OCI-M1 (cell line): ENCODE measurements around the gene EXOC3.
"Not testable (repeated sequence)": the region's sequence is repeated elsewhere in the genome, so short reads cannot be mapped to it uniquely, and the experiment has no call there.

Experiments
- DNase-seq: peaks from one replicate; lab custom pipeline; 2025; lab: John Stamatoyannopoulos, UW

The EXOC3 gene

GRCh38 chr5:442335-443238, at the start of gene EXOC3:
Gene EXOC3, plus strand, starts transcription at chr5:443176. Its CDS starts 3,030 bp downstream, at chr5:446206.
- DNase-seq, result peak; percentile 85

DNA sequence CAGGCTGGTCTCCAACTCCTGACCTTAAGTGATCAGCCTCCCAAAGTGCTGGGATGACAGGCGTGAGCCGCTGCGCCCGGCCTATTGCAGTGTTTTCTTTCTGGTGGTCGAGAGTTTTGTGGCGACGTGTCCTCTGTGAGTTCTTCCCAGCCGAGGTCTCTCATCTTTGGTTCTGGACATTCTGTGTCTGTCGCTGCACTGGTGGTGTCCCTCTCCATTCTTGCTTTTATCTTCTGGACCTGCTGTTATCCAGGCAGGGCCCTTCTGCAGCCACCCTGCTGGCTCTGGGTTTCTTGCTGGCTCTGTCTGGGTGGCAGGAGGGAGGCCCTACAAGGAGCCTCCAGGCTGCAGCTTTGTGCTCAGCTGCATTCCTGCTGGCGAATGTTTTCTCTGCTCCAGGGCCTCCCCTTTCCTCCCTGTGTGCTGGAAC, 49.1 kb upstream of the EXOC3 start:
- no peak for DNase-seq

GRCh38 chr5:394671-395155, 48.3 kb upstream of the EXOC3 start:
- no peak for DNase-seq

- no peak for DNase-seq
Measured at GRCh38 chr5:395156-395920, 47.6 kb upstream of the EXOC3 start.

DNA sequence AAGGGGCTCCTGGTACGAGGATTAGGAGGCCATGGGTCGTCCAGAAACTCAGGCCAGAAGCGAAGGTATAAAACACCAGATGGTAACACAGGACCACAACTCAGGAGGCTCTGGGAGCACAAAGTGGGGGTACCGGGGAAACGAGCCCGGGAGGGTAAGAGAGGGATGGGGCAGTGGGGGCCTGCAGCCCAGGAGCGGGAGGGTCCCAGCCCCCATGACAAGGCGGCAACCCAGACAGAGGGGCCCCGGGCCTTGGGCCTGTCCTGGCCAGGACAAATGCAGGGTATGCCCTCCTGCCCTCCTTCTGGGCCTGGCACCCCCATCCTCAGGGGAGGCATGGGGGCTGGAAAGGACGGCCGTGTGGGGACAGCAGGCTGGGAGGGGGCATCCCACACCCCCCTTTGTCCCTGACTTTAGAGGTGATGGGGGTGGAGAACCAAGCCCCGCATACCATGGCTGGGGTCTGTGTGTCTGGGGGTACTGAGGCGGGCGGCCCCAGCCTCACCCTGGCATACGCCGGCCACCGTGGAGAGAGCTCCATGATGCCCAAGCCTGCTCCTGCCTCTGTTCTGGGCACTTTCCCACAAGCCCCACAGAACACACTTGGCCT, 47.0 kb upstream of the EXOC3 start:
- no peak for DNase-seq

- DNase-seq, result no peak
Measured at GRCh38 chr5:396531-396961, 46.4 kb upstream of the EXOC3 start.

DNA sequence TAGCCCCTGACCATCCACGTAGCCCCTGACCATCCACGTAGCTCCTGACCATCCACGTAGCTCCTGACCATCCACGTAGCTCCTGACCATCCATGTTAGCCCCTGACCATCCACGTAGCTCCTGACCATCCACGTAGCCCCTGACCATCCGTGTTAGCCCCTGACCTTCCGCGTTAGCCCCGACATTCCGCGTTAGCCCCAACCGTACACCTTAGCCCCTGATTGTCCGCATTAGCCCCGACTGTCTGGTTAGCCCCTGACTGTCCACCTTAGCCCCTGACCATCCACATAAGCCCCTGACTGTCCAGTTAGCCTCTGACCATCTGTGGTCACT, 44.9 kb upstream of the EXOC3 start:
- not testable (repeated sequence) for DNase-seq

- DNase-seq, result no peak
Measured at GRCh38 chr5:398475-399295, 44.3 kb upstream of the EXOC3 start.

DNA sequence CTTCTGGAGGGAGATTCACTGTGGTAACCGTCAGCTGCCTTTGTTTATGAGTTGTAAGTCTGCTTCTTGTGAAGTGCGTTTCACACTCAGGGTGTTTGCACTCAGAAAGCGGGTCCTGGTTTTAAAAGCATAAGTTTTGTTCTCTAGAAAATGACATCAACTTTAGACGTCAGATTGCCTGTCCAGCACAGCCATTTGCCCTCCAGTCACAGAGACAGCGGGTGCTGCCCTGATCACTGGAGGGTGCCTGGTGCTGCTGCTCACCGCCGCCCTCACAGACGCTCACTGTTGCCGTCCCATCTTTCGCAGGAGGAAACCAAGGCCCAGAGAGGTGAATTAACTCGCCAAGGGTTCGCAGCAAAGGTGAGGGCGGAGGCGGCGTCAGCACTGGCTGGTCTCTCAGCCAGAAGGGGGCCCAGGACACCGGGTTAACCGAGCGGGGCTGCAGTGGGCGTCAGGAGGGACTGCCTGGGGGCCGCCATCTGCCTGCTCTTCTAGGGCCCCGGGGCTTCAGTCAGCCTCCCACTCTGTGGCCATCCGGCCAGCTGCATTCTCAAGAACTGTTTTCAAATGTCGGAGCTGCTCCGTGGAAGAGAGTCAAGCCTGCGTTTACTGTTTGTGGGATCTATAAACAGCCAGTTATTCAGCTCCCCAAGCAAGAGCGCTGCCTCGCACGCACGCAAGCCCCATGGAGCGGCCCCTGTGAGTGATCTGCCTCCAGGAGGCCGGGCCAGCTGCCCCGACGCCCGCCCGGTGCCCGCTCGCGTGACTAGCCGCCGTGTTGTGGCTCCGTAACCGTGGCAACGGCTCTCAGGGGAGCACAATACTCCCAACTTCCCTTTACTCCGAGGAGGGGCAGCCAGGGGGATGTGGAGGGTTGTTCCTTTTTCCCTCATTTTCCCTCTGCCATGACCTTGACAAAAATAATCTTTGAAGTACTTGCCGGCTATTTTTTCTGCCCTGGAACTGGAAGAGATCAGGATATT, 43.4 kb upstream of the EXOC3 start:
- peak; percentile 97 for DNase-seq

DNA sequence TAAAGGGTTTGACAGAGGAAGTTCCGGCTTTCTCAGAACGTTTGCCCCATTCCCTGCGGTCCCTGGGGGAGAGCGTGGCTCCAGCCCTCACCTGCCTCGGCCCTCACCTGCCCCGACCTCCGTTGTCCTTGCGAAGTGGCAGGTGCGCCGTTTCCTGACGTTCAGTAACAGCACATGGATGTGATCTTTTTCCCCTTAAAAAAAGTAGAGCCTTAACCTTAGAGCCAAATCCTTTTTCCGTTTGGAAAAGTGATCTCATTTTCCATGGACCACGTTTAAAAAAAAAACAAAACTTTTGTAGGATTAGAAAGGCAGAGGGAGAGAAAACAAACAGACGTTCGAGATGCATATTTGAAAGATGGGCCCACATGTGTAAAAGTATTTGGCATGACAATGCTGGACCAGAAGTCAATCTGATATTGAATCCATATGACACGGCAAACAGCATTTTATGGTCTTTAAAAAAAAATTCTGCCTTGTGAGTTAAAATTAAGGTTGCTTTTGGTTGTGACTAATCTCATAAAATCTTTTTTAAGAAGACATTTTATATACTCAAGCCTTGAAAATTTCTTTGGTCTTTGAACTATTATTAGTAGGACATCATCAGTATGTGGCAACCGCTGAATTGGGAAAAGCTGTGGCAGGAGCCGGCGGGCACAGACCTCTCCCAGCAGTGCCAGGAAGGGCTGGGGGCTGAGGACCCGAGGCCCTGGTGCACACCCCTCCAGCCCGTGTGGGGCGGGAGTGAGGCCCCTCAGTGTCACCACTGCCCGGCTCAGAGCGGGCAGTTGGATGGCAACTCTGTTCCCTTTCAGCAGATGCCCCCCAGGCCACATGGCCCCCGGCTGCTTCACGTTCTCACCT, 42.5 kb upstream of the EXOC3 start:
- peak; percentile 50 for DNase-seq

DNA sequence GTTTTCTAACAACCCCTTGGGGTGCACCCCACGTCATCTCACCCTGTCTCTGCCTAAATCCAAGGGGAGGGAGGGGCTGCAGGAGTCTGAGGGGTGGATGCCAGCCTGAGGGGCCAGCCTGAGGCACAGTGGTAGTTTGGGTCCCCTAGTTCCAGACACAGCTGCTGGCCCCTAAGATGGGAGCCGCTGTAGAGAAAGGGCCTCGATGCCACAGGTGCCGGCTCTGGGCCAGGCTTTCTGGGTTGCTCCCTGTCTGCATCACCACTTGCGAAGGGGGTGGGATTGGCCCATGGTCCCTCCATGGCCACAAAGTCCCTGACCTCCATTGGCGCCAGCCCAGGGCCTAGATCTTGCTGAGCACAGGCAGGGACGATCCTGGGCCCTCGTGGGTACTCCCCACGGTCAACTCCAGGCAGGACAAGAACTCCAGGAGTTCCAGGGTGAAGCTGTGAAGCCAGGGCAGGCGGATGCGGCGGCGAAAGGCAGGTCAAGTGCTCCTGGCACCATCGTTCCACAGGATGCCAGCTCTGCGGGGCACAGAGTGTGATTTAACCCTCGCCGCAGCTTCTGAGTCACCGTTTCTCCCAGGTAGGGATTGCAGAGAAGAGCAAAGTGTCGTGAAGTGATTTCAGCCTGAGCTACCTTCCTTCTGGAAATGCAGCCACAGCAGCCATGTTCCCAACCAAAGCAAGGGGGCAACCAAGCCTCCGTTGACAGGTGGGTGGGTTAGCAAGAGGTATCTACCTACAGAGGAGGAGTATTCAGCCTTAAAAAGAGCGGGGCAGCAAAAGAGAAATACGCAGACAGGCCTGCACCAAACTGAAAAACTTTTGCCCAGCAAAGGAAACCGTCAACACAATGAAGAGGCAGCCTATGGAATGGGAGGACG, 41.6 kb upstream of the EXOC3 start:
- no peak for DNase-seq

- not testable (repeated sequence) for DNase-seq
Measured at GRCh38 chr5:402219-402614, 40.8 kb upstream of the EXOC3 start.

- no peak for DNase-seq
Measured at GRCh38 chr5:402615-403359, 40.2 kb upstream of the EXOC3 start.

GRCh38 chr5:403995-404394, 39.0 kb upstream of the EXOC3 start:
- no peak for DNase-seq

- no peak for DNase-seq
Measured at GRCh38 chr5:404666-405241, 38.2 kb upstream of the EXOC3 start.

DNA sequence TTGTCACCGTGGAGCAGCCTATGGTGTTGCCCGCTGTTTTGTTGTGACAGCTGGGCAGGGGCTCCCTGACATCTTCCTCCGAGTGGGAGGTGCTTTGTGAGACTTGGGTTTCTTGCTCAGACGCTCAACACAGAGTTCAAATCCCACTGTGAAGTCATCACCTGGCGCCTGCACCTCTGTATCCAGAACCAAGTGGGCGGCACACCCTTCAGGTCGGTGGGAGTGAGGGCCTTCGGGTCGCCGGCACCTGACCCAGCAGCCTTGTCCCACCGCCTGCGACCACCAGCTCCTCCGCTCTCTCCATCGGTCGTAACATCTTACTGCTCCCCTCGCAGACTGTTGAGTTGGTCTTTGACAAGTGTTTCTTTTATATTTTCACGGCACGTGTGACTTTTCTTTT, 37.6 kb upstream of the EXOC3 start:
- no peak for DNase-seq

DNA sequence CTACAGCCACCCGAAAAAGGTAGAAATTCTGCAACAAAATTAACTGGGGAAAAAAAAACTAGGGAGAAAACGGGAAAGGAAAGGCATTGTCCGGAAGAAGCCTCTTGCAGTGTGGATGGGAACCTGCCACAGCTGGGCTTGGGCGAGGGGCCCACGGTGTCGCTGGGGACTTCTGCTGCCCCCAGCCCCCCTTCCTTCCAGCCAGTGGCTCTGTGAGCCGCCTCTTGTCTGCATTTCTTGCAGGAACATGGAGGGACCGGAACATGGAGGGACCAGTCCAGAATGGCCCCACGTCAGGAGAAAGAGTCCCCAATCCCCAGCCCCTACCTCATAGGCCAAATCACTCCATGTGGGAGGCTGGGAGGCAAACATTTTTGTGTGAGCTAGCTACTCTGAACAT, 36.9 kb upstream of the EXOC3 start:
- no peak for DNase-seq
